Suprapubic skin (tissue), 4 donors: ENCODE measurements around the gene SPTY2D1. TPM values are rescaled to one million over a fixed set of nuclear protein-coding genes. Genes with fewer than 3 reads are reported as not detected.
"Not testable (repeated sequence)": the region's sequence is repeated elsewhere in the genome, so short reads cannot be mapped to it uniquely, and the experiment has no call there.

Experiments used
- DNase-seq, 2 donors: peaks; one replicate each; pipeline ENCODE4 v3.0.0-alpha.2; 2019; ENCODE audit warnings: low spot score in 2 of 2
- H3K27ac ChIP-seq: fragments of 200-600 bp; sonication (generic); one replicate; pipeline ENCODE4 v1.5.1; 2019
- H3K27me3 ChIP-seq: fragments of 200-600 bp; sonication (generic); one replicate; pipeline ENCODE4 v1.5.1; 2019
- H3K36me3 ChIP-seq: fragments of 200-600 bp; sonication (generic); one replicate; pipeline ENCODE4 v1.5.1; 2019
- H3K4me1 ChIP-seq: fragments of 200-600 bp; sonication (generic); one replicate; pipeline ENCODE4 v1.5.1; 2019
- H3K4me3 ChIP-seq: fragments of 200-600 bp; sonication (generic); one replicate; pipeline ENCODE4 v1.5.1; 2019; ENCODE audit warnings: mild to moderate bottlenecking
- H3K9me3 ChIP-seq: fragments of 200-600 bp; sonication (generic); one replicate; pipeline ENCODE4 v1.5.1; 2019
- EP300 ChIP-seq: sonication (generic); formaldehyde crosslinking; IDR thresholded peaks from one replicate; pipeline ENCODE4 v1.6.1; 2017; ENCODE audit warnings: antibody characterized with exemption
- POLR2A ChIP-seq, 2 donors: fragments of 450-650 bp; IDR thresholded peaks; one replicate each; pipeline ENCODE4 v1.6.1; 2017; ENCODE audit warnings: antibody characterized with exemption in 2 of 2, mild to moderate bottlenecking in 2 of 2, moderate library complexity in 2 of 2
- POLR2AphosphoS5 ChIP-seq, 3 donors: sonication (generic); formaldehyde crosslinking; IDR thresholded peaks; one replicate each; pipeline ENCODE4 v1.6.1; 2017; ENCODE audit warnings: antibody characterized with exemption in 3 of 3
- WGBS: methylation state at CpG from one replicate; pipeline ENCODE4 v1.1.5; 2018; 5-methylcytosine and 5-hydroxymethylcytosine counted together
- total RNA-seq, 4 donors: library from RNA; depleted of rRNA; stranded (reverse); fragments of >200 nt; gene quantifications; one replicate each; pipeline ENCODE4 v1.1.0, GENCODE V29; 2016
- TF ChIP-seq, protein P1 (sequence below), 2 donors: fragments of 200-600 bp in 1 of 2; fragments of 450-650 bp in 1 of 2; sonication (generic) in 1 of 2; IDR thresholded peaks; one replicate each; pipeline ENCODE4 v1.5.1; 2016 to 2019; ENCODE audit warnings: antibody characterized with exemption in 2 of 2, mild to moderate bottlenecking in 1 of 2, moderate library complexity in 1 of 2

The SPTY2D1 gene
- total RNA-seq, 4 donors from 2014 or later: 17.6 to 31.4 (median 27.3) TPM

GRCh38 chr11:18650859-18651557, 16.9 kb upstream of the SPTY2D1 start:
- Histone ChIP-seq H3K9me3 (no peaks in the 10 kb centered on the region), H3K27me3 (no peaks in the 10 kb centered on the region), H3K27ac (no peak overlapping the region), H3K4me1 (no peaks in the 10 kb centered on the region), H3K36me3 (no peaks in the 10 kb centered on the region), H3K4me3 (no peak overlapping the region)
- 71% methylated on average over 19 of the region's 19 CpGs for WGBS
- TF ChIP-seq, protein P1, sequence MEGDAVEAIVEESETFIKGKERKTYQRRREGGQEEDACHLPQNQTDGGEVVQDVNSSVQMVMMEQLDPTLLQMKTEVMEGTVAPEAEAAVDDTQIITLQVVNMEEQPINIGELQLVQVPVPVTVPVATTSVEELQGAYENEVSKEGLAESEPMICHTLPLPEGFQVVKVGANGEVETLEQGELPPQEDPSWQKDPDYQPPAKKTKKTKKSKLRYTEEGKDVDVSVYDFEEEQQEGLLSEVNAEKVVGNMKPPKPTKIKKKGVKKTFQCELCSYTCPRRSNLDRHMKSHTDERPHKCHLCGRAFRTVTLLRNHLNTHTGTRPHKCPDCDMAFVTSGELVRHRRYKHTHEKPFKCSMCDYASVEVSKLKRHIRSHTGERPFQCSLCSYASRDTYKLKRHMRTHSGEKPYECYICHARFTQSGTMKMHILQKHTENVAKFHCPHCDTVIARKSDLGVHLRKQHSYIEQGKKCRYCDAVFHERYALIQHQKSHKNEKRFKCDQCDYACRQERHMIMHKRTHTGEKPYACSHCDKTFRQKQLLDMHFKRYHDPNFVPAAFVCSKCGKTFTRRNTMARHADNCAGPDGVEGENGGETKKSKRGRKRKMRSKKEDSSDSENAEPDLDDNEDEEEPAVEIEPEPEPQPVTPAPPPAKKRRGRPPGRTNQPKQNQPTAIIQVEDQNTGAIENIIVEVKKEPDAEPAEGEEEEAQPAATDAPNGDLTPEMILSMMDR (IDR thresholded peaks at IDR 0.05): peak in 1 of 2 donors; percentile 32
- TF ChIP-seq POLR2A (IDR thresholded peaks at IDR 0.05) (no peak), POLR2AphosphoS5 (IDR thresholded peaks at IDR 0.05) (no peak)
- DNase-seq: no peak

DNA sequence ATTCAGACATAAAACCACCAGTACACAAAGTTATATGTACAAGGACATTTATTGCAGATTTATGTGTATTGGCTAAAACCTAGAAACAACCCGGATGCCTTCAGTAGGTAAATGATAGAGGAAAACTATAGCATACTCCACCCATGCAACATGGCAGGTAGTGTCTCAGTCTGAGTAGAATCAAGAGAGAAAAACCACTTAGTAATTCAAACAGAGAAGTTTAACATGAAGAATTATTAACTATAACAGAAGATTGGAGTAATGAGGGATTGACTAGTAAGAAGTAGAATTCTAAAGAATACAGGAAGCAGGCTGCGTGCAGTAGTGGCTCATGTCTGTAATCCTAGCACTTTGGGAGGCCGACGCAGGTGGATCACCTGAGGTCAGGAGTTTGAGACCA, 16.2 kb upstream of the SPTY2D1 start:
- Histone ChIP-seq H3K36me3 (no peaks in the 10 kb centered on the region), H3K27me3 (no peaks in the 10 kb centered on the region), H3K4me3 (no peak overlapping the region), H3K27ac (no peak overlapping the region), H3K4me1 (no peaks in the 10 kb centered on the region), H3K9me3 (no peaks in the 10 kb centered on the region)
- TF ChIP-seq, protein P1 (IDR thresholded peaks at IDR 0.05): no peak
- TF ChIP-seq EP300: no peak
- no peak for TF ChIP-seq POLR2AphosphoS5 (IDR thresholded peaks at IDR 0.05)
- no peak for TF ChIP-seq POLR2A (IDR thresholded peaks at IDR 0.05)
- WGBS: 85% methylated on average over 4 of the region's 4 CpGs
- DNase-seq: no peak

- H3K4me3 ChIP-seq, H3K27me3 ChIP-seq, H3K27ac ChIP-seq, DNase-seq, H3K4me1 ChIP-seq, H3K9me3 ChIP-seq, H3K36me3 ChIP-seq: not testable (repeated sequence)
- WGBS: 75% methylated on average over 4 of the region's 4 CpGs
Measured at GRCh38 chr11:18643034-18643433, 8.9 kb upstream of the SPTY2D1 start.

DNA sequence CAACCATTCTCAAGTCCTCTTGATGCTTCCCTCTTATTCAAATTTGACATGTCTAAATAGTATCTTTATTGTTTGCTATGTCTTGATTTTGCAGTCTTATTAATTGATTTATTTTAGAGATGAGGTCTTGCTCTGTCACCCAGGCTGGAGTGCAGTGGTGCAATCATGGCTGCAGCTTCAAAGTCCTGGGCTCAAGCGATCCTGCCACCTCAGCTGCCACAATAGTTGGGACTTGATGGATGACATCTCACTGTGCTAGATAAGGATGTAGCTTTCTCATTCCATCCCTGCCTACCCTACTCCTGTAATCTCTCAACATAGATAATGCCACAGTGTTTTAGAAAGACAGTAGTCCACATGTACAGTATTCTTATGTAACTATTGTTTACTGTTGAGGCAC, 7.5 kb upstream of the SPTY2D1 start:
- Histone ChIP-seq H3K4me1 (no peaks in the 10 kb centered on the region), H3K4me3 (no peak overlapping the region), H3K36me3 (no peaks in the 10 kb centered on the region), H3K9me3 (no peaks in the 10 kb centered on the region), H3K27ac (no peak overlapping the region), H3K27me3 (peaks cover 3% of the 10 kb centered on the region)
- no peak for DNase-seq
- 76% methylated on average over 1 of the region's 1 CpG for whole genome bisulfite sequencing
- TF ChIP-seq POLR2AphosphoS5 (IDR thresholded peaks at IDR 0.05) (no peak), POLR2A (IDR thresholded peaks at IDR 0.05) (no peak), EP300 (no peak)
- TF ChIP-seq, protein P1 (IDR thresholded peaks at IDR 0.05): no peak

DNA sequence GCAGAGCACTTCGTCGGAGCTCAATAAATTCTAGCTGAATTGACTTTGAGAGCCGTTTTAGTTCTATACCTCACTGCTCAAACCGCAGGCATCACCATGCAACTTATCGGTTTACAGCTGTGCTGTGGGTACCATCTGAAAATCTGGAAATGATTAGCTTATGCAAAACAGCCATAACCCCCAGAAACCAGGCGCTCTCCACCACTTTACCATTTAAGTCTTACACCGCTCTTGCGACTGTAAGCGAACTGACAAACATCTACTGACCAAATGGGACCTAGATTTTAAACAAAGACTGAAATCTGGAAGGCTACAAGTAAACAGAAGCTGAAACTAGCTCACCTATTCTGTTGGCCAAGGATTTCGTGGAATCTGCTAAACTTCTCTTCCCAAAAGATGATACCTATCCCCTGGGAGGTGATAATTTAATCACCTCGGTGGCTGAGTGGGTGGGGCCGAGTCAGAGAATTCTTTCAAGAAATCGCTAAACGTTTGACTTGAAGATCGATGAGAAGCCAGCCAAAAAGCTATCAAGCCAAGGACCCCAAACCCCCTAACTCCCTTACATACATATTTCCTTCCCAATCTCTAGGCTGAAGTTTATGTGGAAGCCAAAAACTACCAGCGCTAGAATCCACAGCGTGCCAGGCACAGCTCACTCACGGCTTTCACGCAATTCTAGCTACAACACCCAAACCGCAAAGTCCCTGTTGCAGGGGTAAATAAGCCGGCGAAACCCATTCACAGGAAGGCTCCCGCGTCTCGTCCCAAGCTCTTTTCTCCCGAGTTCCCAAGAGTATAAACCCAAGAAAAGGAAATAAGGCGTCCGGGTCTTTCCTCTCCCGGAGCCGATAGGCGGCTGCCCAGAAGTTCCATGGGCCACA, 644 bp downstream of the SPTY2D1 start:
- Histone ChIP-seq H3K4me3 (peak overlapping the region; percentile 81), H3K9me3 (no peaks in the 10 kb centered on the region), H3K36me3 (no peaks in the 10 kb centered on the region), H3K27me3 (no peaks in the 10 kb centered on the region), H3K4me1 (peaks cover 21% of the 10 kb centered on the region), H3K27ac (peak overlapping the region; percentile 93)
- WGBS: 6% methylated on average over 31 of the region's 31 CpGs
- DNase-seq: peak in 1 of 2 donors; percentile 67
- TF ChIP-seq POLR2A (IDR thresholded peaks at IDR 0.05): no peak
- TF ChIP-seq, protein P1 (IDR thresholded peaks at IDR 0.05): no peak
- no peak for TF ChIP-seq EP300
- no peak for TF ChIP-seq POLR2AphosphoS5 (IDR thresholded peaks at IDR 0.05)
